SU-DHL-6 (cell line): ENCODE results near the gene NXPH3.

ENCODE experiments used
- CTCF ChIP-seq: fragments of 200-600 bp; sonication (generic); IDR thresholded peaks from one replicate; pipeline ENCODE4 v1.5.1; 2017; ENCODE audit warnings: antibody characterized with exemption, mild to moderate bottlenecking, low read length, moderate library complexity; ENCODE audit not compliant: insufficient read depth, poor library complexity, severe bottlenecking
- EZH2phosphoT487 ChIP-seq: fragments of 200-600 bp; sonication (generic), shearing (Covaris generic); conservative IDR thresholded peaks from 2 replicates; pipeline ENCODE4 v1.6.1; 2018; ENCODE audit warnings: mild to moderate bottlenecking, antibody characterized with exemption, low read length, moderate library complexity, mixed read lengths

- no peak for TF ChIP-seq CTCF
- no peak for TF ChIP-seq EZH2phosphoT487
Observed at GRCh38 chr17:49585422-49586027, 9.9 kb downstream of the NXPH3 start.
